Kidney epithelial cell (primary cell): ENCODE data around the gene CYP46A1. TPM values are rescaled to one million over a fixed set of nuclear protein-coding genes. Genes with fewer than 3 reads are reported as not detected.

Experiments used
- DNase-seq: peaks from one replicate; pipeline ENCODE4 v3.0.0-alpha.2; 2010; ENCODE audit warnings: low read depth
- H3K27me3 ChIP-seq: 2 replicates; pipeline ENCODE4 v1.6.0; 2011; ENCODE audit warnings: low read length; ENCODE audit not compliant: control insufficient read depth, insufficient read depth
- H3K36me3 ChIP-seq: 2 replicates; pipeline ENCODE4 v1.5.1; 2011; ENCODE audit warnings: low read length; ENCODE audit not compliant: control insufficient read depth, insufficient read depth
- H3K4me3 ChIP-seq: 2 replicates; pipeline ENCODE4 v1.5.1; 2011; ENCODE audit warnings: low read depth, mild to moderate bottlenecking, control low read depth, low read length
- total RNA-seq: library from RNA; depleted of rRNA; stranded (reverse); fragments of >200 nt; gene quantifications from 2 replicates; pipeline ENCODE4 v1.2.3, GENCODE V29; 2015
- TF ChIP-seq, protein P1 (sequence below): IDR thresholded peaks from 2 replicates; pipeline ENCODE4 v1.5.1; 2011; ENCODE audit warnings: mild to moderate bottlenecking, moderate library complexity, low read length, control low read depth, inconsistent platforms; ENCODE audit not compliant: insufficient read depth, poor library complexity, severe bottlenecking

The CYP46A1 gene
- total RNA-seq, 1 donor from 2014 or later, result not detected

DNA sequence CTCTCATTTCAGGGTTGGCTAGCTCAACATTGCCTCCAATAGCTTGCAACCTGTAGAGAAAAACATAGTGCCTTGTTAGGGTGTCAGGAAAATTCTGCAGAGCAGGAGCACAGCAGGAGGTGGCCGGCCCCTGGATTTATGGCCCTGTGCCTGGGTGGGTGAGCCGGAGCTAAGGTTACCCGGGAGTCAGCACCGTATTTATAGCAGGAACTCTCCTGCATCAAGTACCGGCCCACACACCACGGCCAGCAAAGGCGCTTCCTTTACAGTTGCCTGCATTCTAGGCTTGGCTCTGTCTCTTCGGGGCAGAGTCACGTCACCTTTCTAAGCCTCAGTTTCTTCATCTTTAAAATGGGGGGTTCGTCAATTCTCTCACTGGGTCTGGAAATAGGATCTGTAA lies 56.3 kb downstream of the CYP46A1 start:
- H3K36me3 ChIP-seq, result no peaks in the 10 kb centered on the region
- DNase-seq, result no peak
- H3K27me3 ChIP-seq, result peaks cover 20% of the 10 kb centered on the region
- H3K4me3 ChIP-seq, result no peak overlapping the region
- TF ChIP-seq, protein P1, sequence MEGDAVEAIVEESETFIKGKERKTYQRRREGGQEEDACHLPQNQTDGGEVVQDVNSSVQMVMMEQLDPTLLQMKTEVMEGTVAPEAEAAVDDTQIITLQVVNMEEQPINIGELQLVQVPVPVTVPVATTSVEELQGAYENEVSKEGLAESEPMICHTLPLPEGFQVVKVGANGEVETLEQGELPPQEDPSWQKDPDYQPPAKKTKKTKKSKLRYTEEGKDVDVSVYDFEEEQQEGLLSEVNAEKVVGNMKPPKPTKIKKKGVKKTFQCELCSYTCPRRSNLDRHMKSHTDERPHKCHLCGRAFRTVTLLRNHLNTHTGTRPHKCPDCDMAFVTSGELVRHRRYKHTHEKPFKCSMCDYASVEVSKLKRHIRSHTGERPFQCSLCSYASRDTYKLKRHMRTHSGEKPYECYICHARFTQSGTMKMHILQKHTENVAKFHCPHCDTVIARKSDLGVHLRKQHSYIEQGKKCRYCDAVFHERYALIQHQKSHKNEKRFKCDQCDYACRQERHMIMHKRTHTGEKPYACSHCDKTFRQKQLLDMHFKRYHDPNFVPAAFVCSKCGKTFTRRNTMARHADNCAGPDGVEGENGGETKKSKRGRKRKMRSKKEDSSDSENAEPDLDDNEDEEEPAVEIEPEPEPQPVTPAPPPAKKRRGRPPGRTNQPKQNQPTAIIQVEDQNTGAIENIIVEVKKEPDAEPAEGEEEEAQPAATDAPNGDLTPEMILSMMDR, result no peak

DNA sequence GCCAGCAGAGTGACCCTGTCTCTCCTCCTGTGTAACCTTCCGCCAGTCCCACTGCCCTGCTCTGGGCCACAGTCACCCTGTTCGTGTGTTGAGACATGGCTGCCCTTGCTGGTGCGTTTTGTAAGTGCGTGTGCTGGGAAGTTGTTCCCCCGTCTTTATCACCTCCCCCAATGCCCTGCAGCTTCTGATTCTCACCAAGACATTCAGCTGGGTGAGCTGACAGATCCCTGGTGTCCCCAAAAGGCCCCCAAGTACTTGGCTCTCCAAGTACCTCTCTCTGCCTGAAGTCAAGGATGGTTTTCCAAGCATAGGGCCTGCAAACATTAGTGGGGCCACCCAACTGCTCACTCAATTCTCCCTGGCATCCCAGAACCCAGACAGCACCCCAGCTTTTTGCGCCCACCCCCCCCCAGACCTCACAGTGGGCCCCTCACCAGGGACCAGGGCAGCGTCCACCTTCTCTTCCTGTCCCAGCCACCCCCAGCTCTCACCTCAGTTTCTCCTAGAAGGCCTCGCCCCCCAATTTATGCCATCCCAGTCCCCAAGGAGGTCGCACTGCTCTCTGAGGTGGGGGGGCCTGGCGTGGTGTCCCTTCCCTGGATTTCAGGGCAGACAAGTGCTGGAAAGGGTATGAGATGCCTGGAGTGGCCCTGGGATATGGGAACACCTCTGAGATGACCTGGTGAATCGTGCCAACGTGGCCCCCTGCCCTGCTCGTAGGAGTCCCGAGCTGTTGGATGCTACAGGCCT lies 57.3 kb downstream of the CYP46A1 start:
- TF ChIP-seq, protein P1, result no peak
- no peak overlapping the region for H3K4me3 ChIP-seq
- peaks cover 20% of the 10 kb centered on the region for H3K27me3 ChIP-seq
- H3K36me3 ChIP-seq, result no peaks in the 10 kb centered on the region
- no peak for DNase-seq

DNA sequence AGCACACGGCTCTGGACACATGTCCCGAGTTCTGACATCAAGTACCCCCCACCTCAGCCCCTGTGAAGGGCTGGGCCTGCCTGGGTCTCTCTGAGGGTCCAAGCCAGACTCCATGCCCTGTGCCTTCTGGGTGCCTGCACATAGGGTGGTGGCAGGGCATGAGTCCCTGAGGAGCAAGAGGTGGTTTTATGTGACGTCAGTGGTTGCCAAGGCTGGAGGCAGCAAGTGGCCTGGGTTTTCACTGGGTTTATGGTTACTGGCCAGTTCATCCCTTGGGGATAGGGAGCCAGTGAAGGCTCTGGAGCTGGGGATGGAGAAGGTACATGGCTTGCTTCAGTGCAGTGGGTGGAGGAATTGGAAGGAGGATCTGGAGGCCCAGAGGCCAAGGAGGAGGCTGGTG lies 58.0 kb downstream of the CYP46A1 start:
- Histone ChIP-seq H3K27me3 (peaks cover 20% of the 10 kb centered on the region), H3K4me3 (no peak overlapping the region), H3K36me3 (no peaks in the 10 kb centered on the region)
- TF ChIP-seq, protein P1, result no peak
- DNase-seq, result no peak

DNA sequence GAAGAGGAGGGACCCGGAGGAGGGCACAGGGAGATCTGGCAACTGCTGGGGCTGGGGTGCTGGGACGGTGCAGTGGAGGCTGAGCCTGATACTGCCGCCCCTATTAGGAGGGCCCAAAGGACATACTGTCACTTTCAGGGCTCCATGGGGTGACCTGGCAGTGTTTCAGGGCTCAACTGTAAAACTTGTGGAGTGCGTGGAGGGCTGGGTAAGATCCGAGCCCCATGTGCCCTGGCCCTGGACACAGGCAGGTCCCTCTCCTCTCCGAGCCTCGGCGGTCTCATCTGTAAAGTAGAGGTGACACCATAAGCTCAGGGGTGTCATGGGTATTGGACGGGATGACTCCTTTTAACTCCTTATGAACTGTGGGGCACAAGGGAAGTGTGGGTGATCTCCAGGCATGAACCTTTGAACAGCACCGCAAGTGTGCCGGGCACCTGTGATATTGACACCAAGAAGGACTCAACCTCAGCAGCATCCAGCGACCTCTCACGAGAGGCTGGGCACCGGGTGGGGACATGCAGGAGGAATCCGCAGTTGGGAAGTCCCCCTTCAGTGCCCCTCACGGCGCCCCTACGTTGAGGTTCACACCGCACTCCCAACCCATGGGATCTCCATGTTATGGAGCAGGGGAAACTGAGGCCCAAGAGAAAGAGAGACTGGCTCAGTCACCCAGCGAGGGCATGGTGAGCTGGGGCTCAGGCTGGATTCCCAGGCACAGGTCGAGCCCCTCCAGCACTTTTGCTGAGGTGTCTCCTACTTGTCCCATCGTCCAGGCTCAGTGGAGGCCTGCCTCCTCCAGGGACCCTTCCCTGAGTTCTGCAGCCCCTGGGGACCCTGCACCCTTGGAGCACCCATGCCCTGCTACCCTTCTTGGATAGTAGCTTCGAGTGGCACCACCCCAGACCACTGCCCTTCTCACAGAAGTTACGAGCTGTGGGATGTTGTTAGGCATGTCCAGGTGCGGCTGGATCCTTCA lies 58.7 kb downstream of the CYP46A1 start:
- Histone ChIP-seq H3K27me3 (peaks cover 17% of the 10 kb centered on the region), H3K4me3 (no peak overlapping the region), H3K36me3 (no peaks in the 10 kb centered on the region)
- TF ChIP-seq, protein P1, result no peak
- DNase-seq, result no peak

DNA sequence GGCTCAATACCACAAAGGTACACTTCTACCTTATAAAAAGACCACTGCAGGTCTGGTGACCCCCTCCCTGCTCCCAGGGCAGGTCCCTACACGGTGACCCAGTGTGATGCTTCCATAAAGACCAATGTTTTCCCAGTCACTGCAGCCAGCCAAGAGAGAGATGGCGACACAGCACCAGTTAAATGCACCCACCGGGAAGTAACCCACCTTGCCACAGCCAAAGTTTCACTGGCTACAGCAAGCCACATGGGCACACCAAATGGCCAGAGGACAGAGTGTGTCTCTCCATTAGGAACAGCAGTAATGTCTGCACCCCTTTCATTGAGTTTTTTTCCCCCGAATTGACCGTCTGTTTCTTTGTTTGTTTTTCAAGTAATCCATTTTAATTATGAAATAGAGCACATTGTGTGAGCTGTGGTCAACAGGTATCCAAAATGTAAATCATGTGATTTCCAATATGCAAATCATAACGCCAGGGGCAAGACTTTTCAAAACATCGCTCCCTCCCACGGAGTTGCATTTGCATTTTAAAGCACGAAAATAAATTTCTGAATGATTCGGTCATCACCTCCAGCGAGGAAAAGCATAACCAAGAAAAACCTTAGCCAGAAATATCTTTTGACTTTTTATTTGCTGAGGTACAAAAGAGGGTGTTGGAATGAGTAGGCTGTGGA lies 60.2 kb downstream of the CYP46A1 start:
- Histone ChIP-seq H3K36me3 (no peaks in the 10 kb centered on the region), H3K27me3 (peaks cover 13% of the 10 kb centered on the region), H3K4me3 (no peak overlapping the region)
- no peak for DNase-seq
- TF ChIP-seq, protein P1, result no peak
